HEK293 (cell line): ENCODE measurements around the gene CBX1.

Experiments
- FEZF1 ChIP-seq: fragments of 450-650 bp; formaldehyde crosslinking; IDR thresholded peaks from 2 replicates; pipeline ENCODE4 v1.5.1; 2016; ENCODE audit warnings: missing biosample characterization, missing genetic modification characterization
- GLI4 ChIP-seq: fragments of 450-650 bp; formaldehyde crosslinking; IDR thresholded peaks from 2 replicates; pipeline ENCODE4 v1.5.1; 2016; ENCODE audit warnings: missing biosample characterization, missing genetic modification characterization
- GLIS1 ChIP-seq: fragments of 450-650 bp; formaldehyde crosslinking; IDR thresholded peaks from 2 replicates; pipeline ENCODE4 v1.5.1; 2016; ENCODE audit warnings: missing biosample characterization, missing genetic modification characterization
- IKZF3 ChIP-seq: fragments of 450-650 bp; IDR thresholded peaks from 2 replicates; pipeline ENCODE4 v1.5.0; 2018; ENCODE audit warnings: missing biosample characterization, mild to moderate bottlenecking, missing genetic modification characterization, moderate library complexity
- KLF1 ChIP-seq: fragments of 450-650 bp; formaldehyde crosslinking; IDR thresholded peaks from 2 replicates; pipeline ENCODE4 v1.5.1; 2016; ENCODE audit warnings: missing biosample characterization, missing genetic modification characterization
- WT1 ChIP-seq: fragments of 450-650 bp; formaldehyde crosslinking; IDR thresholded peaks from 2 replicates; pipeline ENCODE4 v1.5.1; 2016; ENCODE audit warnings: missing biosample characterization, missing genetic modification characterization
- ZBTB20 ChIP-seq: fragments of 450-650 bp; formaldehyde crosslinking; IDR thresholded peaks from 2 replicates; pipeline ENCODE4 v1.5.1; 2016; ENCODE audit warnings: missing biosample characterization, missing genetic modification characterization
- ZFHX2 ChIP-seq: fragments of 450-650 bp; formaldehyde crosslinking; conservative IDR thresholded peaks from 2 replicates; pipeline ENCODE4 v1.5.1; 2016; ENCODE audit warnings: missing biosample characterization, missing genetic modification characterization
- ZFP37 ChIP-seq: fragments of 450-650 bp; formaldehyde crosslinking; IDR thresholded peaks from 2 replicates; pipeline ENCODE4 v1.5.1; 2016; ENCODE audit warnings: missing biosample characterization, missing genetic modification characterization
- ZNF10 ChIP-seq: fragments of 450-650 bp; formaldehyde crosslinking; IDR thresholded peaks from 2 replicates; pipeline ENCODE4 v1.5.1; 2017; ENCODE audit warnings: missing biosample characterization, missing genetic modification characterization
- ZNF133 ChIP-seq: fragments of 450-650 bp; formaldehyde crosslinking; IDR thresholded peaks from 2 replicates; pipeline ENCODE4 v1.5.1; 2016; ENCODE audit warnings: missing biosample characterization, missing genetic modification characterization
- ZNF169 ChIP-seq: fragments of 450-650 bp; formaldehyde crosslinking; IDR thresholded peaks from 2 replicates; pipeline ENCODE4 v1.5.1; 2016; ENCODE audit warnings: missing biosample characterization, missing genetic modification characterization
- ZNF184 ChIP-seq: fragments of 450-650 bp; IDR thresholded peaks from 2 replicates; pipeline ENCODE4 v1.5.1; 2018; ENCODE audit warnings: missing biosample characterization, mild to moderate bottlenecking, missing genetic modification characterization
- ZNF311 ChIP-seq: fragments of 450-650 bp; formaldehyde crosslinking; IDR thresholded peaks from 2 replicates; pipeline ENCODE4 v1.5.1; 2017; ENCODE audit warnings: missing biosample characterization, missing genetic modification characterization, borderline replicate concordance
- ZNF366 ChIP-seq: fragments of 450-650 bp; formaldehyde crosslinking; conservative IDR thresholded peaks from 2 replicates; pipeline ENCODE4 v1.5.1; 2016; ENCODE audit warnings: missing biosample characterization, missing genetic modification characterization
- ZNF394 ChIP-seq: fragments of 450-650 bp; formaldehyde crosslinking; IDR thresholded peaks from 2 replicates; pipeline ENCODE4 v1.5.1; 2016; ENCODE audit warnings: missing biosample characterization, missing genetic modification characterization, mild to moderate bottlenecking, moderate library complexity, borderline replicate concordance
- ZNF514 ChIP-seq: fragments of 450-650 bp; formaldehyde crosslinking; IDR thresholded peaks from 2 replicates; pipeline ENCODE4 v1.5.1; 2016; ENCODE audit warnings: missing biosample characterization, missing genetic modification characterization
- ZNF571 ChIP-seq: fragments of 450-650 bp; formaldehyde crosslinking; IDR thresholded peaks from 2 replicates; pipeline ENCODE4 v1.5.0; 2017; ENCODE audit warnings: missing biosample characterization, missing genetic modification characterization
- ZNF624 ChIP-seq: fragments of 450-650 bp; formaldehyde crosslinking; IDR thresholded peaks from 2 replicates; pipeline ENCODE4 v1.5.1; 2017; ENCODE audit warnings: missing biosample characterization, missing genetic modification characterization
- ZNF664 ChIP-seq: fragments of 450-650 bp; formaldehyde crosslinking; IDR thresholded peaks from 2 replicates; pipeline ENCODE4 v1.5.1; 2016; ENCODE audit warnings: missing biosample characterization, missing genetic modification characterization
- ZSCAN16 ChIP-seq: fragments of 450-650 bp; formaldehyde crosslinking; IDR thresholded peaks from 2 replicates; pipeline ENCODE4 v1.5.1; 2016; ENCODE audit warnings: missing biosample characterization, missing genetic modification characterization
- TF ChIP-seq, protein P1 (sequence below): fragments of 450-650 bp; formaldehyde crosslinking; IDR thresholded peaks from 2 replicates; pipeline ENCODE4 v1.5.1; 2017; ENCODE audit warnings: missing biosample characterization, missing genetic modification characterization
- TF ChIP-seq, protein P2 (sequence below): IDR thresholded peaks from 2 replicates; pipeline ENCODE4 v1.6.1; 2011; ENCODE audit warnings: mild to moderate bottlenecking, low read depth, low read length, borderline replicate concordance
- TF ChIP-seq, protein P3 (sequence below): fragments of 450-650 bp; formaldehyde crosslinking; conservative IDR thresholded peaks from 2 replicates; pipeline ENCODE4 v1.5.1; 2016; ENCODE audit warnings: low read depth, missing biosample characterization, missing genetic modification characterization
- TF ChIP-seq, protein P4 (sequence below): fragments of 450-650 bp; IDR thresholded peaks from 2 replicates; pipeline ENCODE4 v1.5.1; 2018; ENCODE audit warnings: missing biosample characterization, missing genetic modification characterization
- TF ChIP-seq, protein P5 (sequence below): fragments of 450-650 bp; formaldehyde crosslinking; IDR thresholded peaks from 2 replicates; pipeline ENCODE4 v1.5.1; 2016; ENCODE audit warnings: missing biosample characterization, missing genetic modification characterization
- TF ChIP-seq, protein P6 (sequence below): fragments of 450-650 bp; IDR thresholded peaks from 2 replicates; pipeline ENCODE4 v1.5.1; 2018; ENCODE audit warnings: missing biosample characterization, mild to moderate bottlenecking, missing genetic modification characterization

CBX1 gene

DNA sequence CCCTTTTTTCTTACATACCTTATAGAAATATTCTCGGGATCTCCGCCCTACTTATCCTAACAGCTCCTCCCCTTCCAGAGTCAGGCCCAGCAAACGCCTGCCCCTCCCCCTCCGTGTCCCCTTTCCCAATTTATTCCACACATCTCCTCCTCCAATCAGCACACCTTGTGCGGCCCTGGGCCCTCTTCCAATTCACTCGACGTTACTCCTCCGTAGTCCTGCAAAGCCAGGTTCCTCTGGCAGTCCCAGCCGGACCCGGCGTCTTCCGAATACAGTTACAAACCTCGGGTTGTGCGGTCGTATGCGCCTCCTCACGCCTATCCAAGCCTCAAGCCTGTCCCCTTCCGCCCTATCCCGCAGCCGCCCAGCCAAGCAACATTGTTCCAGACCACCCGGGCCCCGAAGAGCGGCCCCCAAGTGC lies 677 bp downstream of the CBX1 start (continued):
- TF ChIP-seq, protein P1, sequence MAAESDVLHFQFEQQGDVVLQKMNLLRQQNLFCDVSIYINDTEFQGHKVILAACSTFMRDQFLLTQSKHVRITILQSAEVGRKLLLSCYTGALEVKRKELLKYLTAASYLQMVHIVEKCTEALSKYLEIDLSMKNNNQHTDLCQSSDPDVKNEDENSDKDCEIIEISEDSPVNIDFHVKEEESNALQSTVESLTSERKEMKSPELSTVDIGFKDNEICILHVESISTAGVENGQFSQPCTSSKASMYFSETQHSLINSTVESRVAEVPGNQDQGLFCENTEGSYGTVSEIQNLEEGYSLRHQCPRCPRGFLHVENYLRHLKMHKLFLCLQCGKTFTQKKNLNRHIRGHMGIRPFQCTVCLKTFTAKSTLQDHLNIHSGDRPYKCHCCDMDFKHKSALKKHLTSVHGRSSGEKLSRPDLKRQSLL = no peak
- TF ChIP-seq KLF1 = peak; percentile 56
- no peak for TF ChIP-seq ZNF311 (tag by site-specific recombination)
- no peak for TF ChIP-seq ZNF394 (tag by site-specific recombination)
- TF ChIP-seq ZSCAN16 (tag by site-specific recombination) = no peak
- TF ChIP-seq FEZF1 (tag by site-specific recombination) = no peak
- TF ChIP-seq WT1 (tag by site-specific recombination) = peak; percentile 6; the same call in 1 of the 2 replicates
- 0 out of 2 replicates have a peak, but pooled peaks have one; percentile 17 for TF ChIP-seq GLI4
- TF ChIP-seq IKZF3 (tag by site-specific recombination) = peak; percentile 87
- TF ChIP-seq, protein P2, sequence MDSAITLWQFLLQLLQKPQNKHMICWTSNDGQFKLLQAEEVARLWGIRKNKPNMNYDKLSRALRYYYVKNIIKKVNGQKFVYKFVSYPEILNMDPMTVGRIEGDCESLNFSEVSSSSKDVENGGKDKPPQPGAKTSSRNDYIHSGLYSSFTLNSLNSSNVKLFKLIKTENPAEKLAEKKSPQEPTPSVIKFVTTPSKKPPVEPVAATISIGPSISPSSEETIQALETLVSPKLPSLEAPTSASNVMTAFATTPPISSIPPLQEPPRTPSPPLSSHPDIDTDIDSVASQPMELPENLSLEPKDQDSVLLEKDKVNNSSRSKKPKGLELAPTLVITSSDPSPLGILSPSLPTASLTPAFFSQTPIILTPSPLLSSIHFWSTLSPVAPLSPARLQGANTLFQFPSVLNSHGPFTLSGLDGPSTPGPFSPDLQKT = no peak
- TF ChIP-seq, protein P3, sequence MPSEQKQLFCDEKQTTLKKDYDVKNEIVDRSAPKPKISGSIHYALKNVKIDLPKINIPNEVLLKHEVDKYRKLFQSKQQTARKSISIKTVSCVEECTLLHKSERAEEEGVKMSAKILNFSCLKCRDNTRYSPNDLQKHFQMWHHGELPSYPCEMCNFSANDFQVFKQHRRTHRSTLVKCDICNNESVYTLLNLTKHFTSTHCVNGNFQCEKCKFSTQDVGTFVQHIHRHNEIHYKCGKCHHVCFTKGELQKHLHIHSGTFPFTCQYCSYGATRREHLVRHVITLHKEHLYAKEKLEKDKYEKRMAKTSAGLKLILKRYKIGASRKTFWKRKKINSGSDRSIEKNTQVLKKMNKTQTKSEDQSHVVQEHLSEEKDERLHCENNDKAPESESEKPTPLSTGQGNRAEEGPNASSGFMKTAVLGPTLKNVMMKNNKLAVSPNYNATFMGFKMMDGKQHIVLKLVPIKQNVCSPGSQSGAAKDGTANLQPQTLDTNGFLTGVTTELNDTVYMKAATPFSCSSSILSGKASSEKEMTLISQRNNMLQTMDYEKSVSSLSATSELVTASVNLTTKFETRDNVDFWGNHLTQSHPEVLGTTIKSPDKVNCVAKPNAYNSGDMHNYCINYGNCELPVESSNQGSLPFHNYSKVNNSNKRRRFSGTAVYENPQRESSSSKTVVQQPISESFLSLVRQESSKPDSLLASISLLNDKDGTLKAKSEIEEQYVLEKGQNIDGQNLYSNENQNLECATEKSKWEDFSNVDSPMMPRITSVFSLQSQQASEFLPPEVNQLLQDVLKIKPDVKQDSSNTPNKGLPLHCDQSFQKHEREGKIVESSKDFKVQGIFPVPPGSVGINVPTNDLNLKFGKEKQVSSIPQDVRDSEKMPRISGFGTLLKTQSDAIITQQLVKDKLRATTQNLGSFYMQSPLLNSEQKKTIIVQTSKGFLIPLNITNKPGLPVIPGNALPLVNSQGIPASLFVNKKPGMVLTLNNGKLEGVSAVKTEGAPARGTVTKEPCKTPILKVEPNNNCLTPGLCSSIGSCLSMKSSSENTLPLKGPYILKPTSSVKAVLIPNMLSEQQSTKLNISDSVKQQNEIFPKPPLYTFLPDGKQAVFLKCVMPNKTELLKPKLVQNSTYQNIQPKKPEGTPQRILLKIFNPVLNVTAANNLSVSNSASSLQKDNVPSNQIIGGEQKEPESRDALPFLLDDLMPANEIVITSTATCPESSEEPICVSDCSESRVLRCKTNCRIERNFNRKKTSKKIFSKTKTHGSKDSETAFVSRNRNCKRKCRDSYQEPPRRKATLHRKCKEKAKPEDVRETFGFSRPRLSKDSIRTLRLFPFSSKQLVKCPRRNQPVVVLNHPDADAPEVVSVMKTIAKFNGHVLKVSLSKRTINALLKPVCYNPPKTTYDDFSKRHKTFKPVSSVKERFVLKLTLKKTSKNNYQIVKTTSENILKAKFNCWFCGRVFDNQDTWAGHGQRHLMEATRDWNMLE (tag by site-specific recombination) = no peak
- no peak for TF ChIP-seq ZNF664 (tag by site-specific recombination)
- TF ChIP-seq ZNF10 (tag by site-specific recombination) = no peak
- TF ChIP-seq ZNF169 (tag by site-specific recombination) = no peak
- TF ChIP-seq ZFHX2 (tag by site-specific recombination) = peak; percentile 31; the same call in 1 of the 2 replicates
- TF ChIP-seq, protein P4, sequence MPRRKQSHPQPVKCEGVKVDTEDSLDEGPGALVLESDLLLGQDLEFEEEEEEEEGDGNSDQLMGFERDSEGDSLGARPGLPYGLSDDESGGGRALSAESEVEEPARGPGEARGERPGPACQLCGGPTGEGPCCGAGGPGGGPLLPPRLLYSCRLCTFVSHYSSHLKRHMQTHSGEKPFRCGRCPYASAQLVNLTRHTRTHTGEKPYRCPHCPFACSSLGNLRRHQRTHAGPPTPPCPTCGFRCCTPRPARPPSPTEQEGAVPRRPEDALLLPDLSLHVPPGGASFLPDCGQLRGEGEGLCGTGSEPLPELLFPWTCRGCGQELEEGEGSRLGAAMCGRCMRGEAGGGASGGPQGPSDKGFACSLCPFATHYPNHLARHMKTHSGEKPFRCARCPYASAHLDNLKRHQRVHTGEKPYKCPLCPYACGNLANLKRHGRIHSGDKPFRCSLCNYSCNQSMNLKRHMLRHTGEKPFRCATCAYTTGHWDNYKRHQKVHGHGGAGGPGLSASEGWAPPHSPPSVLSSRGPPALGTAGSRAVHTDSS (tag by site-specific recombination) = no peak
- TF ChIP-seq ZNF184 = no peak
- TF ChIP-seq ZFP37 (tag by site-specific recombination) = peak; percentile 16; the same call in 1 of the 2 replicates
- TF ChIP-seq, protein P5, sequence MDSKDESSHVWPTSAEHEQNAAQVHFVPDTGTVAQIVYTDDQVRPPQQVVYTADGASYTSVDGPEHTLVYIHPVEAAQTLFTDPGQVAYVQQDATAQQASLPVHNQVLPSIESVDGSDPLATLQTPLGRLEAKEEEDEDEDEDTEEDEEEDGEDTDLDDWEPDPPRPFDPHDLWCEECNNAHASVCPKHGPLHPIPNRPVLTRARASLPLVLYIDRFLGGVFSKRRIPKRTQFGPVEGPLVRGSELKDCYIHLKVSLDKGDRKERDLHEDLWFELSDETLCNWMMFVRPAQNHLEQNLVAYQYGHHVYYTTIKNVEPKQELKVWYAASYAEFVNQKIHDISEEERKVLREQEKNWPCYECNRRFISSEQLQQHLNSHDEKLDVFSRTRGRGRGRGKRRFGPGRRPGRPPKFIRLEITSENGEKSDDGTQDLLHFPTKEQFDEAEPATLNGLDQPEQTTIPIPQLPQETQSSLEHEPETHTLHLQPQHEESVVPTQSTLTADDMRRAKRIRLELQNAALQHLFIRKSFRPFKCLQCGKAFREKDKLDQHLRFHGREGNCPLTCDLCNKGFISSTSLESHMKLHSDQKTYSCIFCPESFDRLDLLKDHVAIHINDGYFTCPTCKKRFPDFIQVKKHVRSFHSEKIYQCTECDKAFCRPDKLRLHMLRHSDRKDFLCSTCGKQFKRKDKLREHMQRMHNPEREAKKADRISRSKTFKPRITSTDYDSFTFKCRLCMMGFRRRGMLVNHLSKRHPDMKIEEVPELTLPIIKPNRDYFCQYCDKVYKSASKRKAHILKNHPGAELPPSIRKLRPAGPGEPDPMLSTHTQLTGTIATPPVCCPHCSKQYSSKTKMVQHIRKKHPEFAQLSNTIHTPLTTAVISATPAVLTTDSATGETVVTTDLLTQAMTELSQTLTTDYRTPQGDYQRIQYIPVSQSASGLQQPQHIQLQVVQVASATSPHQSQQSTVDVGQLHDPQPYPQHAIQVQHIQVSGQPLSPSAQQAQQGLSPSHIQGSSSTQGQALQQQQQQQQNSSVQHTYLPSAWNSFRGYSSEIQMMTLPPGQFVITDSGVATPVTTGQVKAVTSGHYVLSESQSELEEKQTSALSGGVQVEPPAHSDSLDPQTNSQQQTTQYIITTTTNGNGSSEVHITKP (tag by site-specific recombination) = peak; percentile 10; the same call in 1 of the 2 replicates
- peak; percentile 83 for TF ChIP-seq GLIS1 (tag by site-specific recombination)
- TF ChIP-seq ZNF514 (tag by site-specific recombination) = no peak
- TF ChIP-seq ZNF366 (tag by site-specific recombination) = peak; percentile 76; the same call in 1 of the 2 replicates
- no peak for TF ChIP-seq ZNF624 (tag by site-specific recombination)
- TF ChIP-seq ZNF571 (tag by site-specific recombination) = no peak
- TF ChIP-seq ZBTB20 = peak; percentile 98
- TF ChIP-seq ZNF133 (tag by site-specific recombination) = no peak
- TF ChIP-seq, protein P6, sequence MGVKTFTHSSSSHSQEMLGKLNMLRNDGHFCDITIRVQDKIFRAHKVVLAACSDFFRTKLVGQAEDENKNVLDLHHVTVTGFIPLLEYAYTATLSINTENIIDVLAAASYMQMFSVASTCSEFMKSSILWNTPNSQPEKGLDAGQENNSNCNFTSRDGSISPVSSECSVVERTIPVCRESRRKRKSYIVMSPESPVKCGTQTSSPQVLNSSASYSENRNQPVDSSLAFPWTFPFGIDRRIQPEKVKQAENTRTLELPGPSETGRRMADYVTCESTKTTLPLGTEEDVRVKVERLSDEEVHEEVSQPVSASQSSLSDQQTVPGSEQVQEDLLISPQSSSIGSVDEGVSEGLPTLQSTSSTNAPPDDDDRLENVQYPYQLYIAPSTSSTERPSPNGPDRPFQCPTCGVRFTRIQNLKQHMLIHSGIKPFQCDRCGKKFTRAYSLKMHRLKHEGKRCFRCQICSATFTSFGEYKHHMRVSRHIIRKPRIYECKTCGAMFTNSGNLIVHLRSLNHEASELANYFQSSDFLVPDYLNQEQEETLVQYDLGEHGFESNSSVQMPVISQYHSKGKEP (tag by site-specific recombination) = no peak
